SH-SY5Y (cell line): ENCODE results near the gene UGT1A10.

Experiments used
- GATA2 ChIP-seq: IDR thresholded peaks from 2 replicates; pipeline ENCODE4 v1.6.1; 2011; ENCODE audit warnings: mild to moderate bottlenecking, low read depth, low read length
- GATA3 ChIP-seq: IDR thresholded peaks from 2 replicates; pipeline ENCODE4 v1.6.1; 2011; ENCODE audit warnings: low read depth, mild to moderate bottlenecking, low read length, moderate library complexity

UGT1A10 gene

GRCh38 chr2:233798335-233799086 lies 162.3 kb downstream of the UGT1A10 start:
- no peak for TF ChIP-seq GATA3
- TF ChIP-seq GATA2, result no peak

DNA sequence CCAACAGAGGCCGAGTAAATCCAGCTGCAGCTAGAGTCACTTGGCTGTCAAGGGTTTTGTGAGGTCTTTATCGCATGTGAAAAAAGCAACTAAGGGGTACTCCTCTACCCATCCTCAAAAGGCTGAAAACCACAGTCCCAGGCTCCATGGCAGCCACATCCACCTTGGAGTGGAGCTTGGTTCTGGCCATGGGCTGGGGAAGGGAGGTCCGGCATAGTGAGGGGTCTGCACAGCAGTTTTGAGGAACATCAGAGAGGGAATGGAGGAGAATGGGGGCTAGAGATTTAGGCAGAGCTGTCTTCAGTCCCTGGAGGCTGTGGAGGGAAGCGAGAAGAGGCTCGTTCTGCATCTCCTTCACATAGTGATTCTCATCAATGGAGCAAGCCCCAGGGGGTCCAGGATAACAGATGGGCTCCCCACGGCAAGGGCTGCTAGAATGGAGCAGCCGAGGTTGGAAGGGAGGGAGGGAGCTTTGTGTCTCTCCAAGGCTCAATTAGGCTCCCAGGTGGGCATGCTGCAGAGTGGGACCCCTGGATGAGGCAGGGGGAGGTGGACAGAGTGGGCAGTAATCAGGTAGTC lies 162.9 kb downstream of the UGT1A10 start:
- no peak for TF ChIP-seq GATA2
- TF ChIP-seq GATA3, result no peak

DNA sequence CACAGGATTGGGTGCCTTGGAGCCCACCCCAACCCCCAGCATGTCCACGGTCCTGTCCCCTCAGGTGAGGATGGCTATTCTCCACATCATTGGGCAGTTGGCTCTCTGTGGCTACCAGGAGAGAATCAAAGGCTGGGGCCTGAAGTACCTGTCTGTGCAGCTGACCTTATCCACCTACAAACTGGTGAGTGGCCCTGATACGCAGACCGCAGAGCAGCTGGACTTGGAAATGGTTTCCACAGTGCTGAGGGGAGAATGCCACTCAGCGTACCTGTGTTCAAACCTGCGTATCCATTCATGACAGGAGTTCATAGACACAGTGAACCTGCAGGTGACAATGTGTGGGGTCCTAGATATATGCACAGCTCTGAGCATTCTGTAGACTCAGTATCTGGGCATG lies 163.5 kb downstream of the UGT1A10 start:
- TF ChIP-seq GATA3 (no peak), GATA2 (no peak)

- TF ChIP-seq GATA3 (no peak), GATA2 (no peak)
Measured at GRCh38 chr2:233800208-233800607, 164.0 kb downstream of the UGT1A10 start.

DNA sequence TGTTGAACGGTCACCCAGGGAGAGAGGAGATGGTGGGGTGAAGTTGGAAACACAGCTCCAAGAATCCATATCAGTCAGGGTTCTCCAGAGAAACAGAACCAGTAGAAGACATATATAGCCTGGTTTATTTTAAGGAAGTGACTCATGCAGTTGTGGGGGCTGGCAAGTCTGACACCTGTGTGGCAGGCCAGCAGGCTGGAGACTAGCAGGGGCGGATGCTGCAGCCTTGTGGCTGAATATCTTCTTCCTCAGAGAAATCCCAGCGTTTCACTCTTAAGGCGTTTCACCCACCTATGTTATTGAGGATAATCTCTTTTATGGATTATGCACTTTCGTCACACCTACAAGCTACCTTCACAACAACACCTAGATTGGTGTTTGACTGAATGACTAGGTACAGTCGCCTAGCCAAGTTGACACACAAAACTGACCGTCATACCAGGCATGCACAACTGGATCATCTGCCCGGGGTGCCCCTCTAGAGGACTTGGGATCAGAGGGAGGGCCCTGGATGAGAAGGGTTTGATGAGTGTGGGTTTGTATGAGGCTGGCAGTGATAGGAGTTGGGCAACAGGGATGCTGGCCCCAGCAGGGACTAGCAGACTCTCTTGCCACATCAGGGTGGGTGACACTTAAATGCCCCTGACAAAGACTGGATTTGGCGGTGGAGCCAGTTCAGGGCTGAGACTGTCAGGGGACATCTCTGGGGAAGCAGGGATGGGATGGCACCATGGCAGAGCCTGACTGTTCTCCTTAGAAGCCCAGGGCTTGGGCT lies 165.3 kb downstream of the UGT1A10 start:
- TF ChIP-seq GATA3, result no peak
- TF ChIP-seq GATA2, result no peak

- no peak for TF ChIP-seq GATA2
- no peak for TF ChIP-seq GATA3
Measured at GRCh38 chr2:233802132-233802815, 166.0 kb downstream of the UGT1A10 start.

GRCh38 chr2:233803292-233803911 lies 167.2 kb downstream of the UGT1A10 start:
- TF ChIP-seq GATA2 (no peak), GATA3 (no peak)

- TF ChIP-seq GATA3, result no peak
- TF ChIP-seq GATA2, result no peak
Measured at GRCh38 chr2:233803994-233804393, 167.7 kb downstream of the UGT1A10 start.

DNA sequence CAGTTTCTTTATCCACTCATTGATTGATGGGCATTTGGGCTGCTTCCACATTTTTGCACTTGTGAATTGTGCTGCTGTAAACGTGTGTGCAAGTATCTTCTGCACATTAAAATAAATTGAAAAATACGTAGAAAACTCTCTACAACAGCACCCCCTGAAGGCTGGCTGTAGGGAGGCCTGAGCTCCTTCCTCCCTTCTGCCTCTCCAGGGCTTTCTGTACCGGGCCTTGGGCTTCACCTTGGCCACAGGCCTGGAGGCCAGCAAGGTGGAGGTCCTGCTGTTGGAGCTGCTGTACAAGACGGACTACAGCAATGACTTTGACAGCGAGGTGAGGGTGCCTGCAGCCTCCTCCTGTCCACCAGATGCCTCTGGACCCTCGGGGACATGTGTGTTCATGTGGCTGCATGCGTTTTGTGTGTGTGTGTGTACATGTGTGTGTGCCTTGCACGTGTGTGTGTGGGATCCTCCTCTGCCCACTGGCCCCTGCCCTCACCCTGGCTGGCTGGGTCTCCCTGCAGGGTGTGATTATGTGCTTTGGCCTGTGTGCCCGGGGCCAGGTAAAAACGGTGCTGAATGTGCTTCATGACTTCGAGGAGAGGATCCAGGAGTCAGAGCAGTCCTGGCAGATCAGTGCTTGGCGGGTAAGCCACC lies 171.1 kb downstream of the UGT1A10 start:
- TF ChIP-seq GATA3 (no peak), GATA2 (no peak)

DNA sequence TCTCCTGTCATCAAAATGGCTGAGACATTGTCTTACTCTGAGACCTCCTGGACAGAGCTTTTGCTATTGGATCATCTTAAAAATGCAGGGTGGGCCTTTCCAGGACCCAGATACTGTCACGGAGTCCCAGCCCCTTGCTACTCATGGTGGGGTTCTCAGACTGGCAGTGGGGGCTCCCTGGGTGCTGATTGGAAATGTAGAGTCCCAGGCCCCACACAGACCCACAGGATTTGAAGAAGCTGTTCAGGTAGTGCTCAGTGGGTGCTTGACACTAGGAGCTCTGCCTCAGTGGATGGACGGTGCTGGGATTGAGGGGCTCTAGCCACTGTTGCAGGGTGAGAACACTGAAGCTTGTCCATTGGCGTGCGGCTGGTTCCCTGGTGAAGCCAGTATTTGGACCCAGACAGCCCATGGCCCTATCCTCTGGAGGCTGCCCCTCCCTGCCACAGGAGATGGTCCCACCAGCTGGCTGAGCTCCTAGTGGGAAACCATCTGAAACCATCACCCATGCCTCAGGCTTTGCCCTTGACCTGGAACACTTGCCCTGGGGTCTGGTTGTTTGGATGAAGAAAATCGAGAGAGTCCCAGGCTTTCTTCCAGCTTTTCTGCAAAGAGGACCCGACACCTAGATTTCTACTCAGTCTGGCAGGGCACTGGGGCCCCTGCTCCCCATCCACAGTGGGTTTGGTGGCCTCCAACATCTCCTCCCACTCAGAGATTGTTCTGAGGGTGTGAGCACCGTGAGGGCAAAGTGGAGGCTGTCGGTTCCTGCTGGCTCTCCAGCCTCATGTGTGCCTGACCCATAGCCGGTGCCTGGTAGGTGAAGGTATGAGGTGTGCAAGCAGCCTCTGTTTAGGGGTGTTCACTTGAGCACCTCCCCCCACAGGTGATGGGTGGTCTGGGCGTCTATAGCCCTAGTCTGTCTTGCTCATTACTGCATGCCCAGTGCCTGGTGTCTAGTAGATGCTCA lies 172.0 kb downstream of the UGT1A10 start:
- TF ChIP-seq GATA2 (no peak), GATA3 (no peak)

GRCh38 chr2:233810385-233810784 lies 174.1 kb downstream of the UGT1A10 start:
- no peak for TF ChIP-seq GATA2
- no peak for TF ChIP-seq GATA3

DNA sequence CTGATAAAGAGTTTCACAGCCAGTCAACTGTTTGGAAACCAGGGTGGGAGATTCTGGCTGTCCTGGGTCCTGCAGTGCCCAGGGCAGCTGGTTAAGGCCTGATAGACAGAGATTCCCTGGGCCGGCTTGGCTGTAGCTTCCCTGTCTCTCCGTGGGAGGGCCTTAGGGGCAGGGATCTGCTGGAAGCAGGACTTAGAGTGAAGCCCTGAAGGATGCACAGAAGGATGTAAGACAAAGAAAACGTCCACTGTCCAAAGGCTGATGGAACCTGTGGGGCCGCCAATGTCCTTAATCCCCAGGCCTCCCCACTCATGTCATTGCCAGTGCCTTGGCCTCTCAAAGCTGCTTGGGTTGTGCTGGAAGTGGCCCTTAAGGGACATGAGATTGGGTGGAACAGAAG lies 174.8 kb downstream of the UGT1A10 start:
- TF ChIP-seq GATA2, result no peak
- no peak for TF ChIP-seq GATA3
